ENCODE results near the gene CFAP20DC.
A peak's percentile ranks its signal among the peaks of the same experiment; 100 is the strongest.
"Not testable (repeated sequence)": the region's sequence is repeated elsewhere in the genome, so short reads cannot be mapped to it uniquely, and the experiment has no call there.

CFAP20DC gene

DNA sequence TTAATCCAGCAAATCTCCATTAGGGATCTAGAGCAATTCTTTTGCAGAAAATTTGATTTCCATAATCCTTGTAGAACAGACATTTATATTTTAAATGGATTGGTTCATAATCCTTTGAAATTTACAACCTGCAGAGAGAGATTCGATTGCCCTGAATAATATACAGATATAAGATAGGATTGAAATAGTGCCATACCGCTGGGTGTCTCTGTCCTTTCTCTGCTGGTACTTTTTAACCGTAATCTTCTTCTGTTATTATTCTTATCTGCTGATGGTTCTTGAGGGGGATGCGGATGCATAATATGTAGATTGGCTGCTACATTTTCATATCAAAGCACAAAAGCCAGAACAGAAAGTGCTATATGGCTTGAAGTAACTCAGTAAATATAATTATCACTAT is 182.2 kb downstream of the CFAP20DC start:
- DNase-seq (ENCODE audit: low read depth) = no peak

DNA sequence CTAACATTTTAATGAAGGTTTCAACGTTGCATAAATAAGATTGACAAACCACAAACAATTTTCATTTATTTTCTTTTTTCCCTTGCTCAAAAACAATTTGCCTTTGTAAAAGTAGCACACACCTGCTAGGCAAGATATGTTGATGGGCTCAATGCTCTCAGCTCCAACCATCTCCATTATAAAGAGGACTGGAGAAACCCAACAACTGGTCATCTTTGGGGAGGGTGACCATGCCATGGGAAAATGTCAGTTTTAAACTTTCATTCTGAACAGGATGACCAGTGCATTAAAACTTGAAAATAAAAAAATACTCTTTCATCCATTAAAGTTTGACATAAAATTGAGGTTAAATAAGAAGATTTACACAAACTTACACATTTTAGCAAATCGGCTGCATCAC is 183.7 kb downstream of the CFAP20DC start:
- DNase-seq (ENCODE audit: low read depth) = no peak

- DNase-seq (ENCODE audit: low read depth) = no peak
These were observed 185.3 kb downstream of the CFAP20DC start for GRCh38 chr3:58864480-58864879.

DNA sequence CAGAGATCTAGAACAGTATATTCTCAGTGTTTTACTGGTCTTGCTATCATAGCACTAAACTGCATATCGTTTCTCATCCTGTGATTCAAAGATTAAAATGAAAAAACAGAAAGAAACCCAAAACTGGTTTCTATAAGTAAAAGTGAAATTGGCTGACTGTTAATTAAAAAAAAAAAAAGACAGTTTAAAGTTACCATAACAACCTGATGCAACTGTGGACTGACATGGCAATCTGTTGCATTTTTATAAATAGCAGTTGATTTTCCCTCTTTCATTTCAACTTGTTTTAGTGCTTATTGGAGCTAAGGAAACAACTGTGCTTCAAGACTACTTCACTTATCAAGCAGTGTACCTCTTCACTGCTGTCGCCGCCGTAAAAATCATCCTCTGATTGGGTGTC is 186.6 kb downstream of the CFAP20DC start:
- no peak for DNase-seq (ENCODE audit: low read depth)

DNA sequence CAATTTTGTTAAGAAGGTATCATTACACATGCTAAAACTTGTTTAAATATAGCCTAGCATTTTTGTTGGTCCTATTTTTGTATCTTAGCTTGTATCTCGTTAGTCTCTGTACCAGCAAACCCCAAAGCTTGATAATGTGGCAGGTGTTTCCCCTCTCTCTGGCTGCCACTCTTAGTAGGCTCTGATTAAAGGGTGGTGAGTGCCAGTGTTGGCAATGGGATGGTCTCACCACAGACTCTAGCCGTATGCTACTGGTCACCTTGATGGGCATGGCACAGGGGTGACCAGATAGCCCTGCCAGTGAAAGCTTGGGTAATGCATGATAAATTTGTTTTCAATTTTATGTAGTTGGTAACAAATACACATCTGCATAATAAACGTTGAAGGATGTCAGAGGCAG is 188.3 kb downstream of the CFAP20DC start:
- DNase-seq (ENCODE audit: low read depth) = no peak

GRCh38 chr3:58858126-58858525 is 191.7 kb downstream of the CFAP20DC start:
- DNase-seq (ENCODE audit: low read depth) = no peak

DNA sequence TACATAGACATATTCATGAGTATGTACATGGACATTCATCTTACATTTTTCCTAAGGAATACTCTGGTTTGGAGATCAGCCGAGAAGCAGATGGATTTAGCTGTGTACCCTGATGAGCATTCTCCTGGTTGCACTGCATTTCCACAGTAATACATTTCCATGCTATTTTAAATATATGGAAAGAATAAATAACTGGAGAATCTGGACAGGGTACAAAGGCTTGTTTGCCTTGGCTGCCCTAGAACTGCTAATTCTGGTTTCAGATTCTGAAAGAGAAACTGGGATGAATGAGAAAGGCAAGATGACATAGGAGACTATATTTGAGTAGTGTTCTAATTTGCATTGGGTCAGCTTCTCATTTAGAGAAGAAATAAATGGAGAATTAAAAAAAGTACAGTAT is 192.4 kb downstream of the CFAP20DC start:
- no peak for DNase-seq (ENCODE audit: low read depth)

DNA sequence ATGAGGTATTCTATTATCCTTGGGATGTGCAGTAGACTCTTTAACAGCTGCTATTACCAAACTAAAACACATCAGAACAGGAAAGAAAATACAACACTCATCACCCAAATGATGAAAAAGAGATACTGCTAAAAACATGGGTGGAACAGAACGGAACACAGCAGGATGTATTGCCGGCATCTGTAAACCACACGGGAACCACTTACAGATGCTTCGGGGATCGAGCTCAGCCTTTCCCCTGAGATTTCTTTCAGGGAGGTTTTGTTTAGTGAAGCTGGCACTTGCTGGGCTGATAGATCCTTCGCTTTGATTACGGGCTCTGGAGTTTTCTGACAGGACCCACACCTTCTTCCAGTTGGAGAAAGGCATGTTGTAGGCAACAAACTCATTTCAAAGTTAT is 201.0 kb downstream of the CFAP20DC start:
- no peak for DNase-seq (ENCODE audit: low read depth)

- DNase-seq (ENCODE audit: low read depth) = not testable (repeated sequence)
These were observed 207.6 kb downstream of the CFAP20DC start for GRCh38 chr3:58842050-58842747.

GRCh38 chr3:58840949-58841348 is 208.9 kb downstream of the CFAP20DC start:
- no peak for DNase-seq (ENCODE audit: low read depth)

DNA sequence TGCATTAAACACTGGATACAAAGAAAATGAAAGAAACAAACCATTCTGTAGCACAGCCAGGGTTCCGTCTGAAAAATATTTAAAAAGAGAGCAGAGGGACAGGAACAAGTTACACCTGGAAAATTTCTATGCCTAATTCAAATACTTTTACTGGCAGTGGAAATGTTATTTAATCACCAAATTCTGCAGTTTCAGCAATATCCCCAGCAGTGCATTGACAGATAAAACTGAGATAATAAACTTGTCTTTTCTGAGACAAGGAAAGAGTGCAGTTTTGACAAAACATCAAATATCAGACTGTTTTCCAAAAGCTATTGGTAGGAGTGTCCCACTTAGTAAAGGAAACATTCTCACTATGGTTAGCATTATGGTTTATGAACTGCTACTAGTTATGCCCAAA is 209.9 kb downstream of the CFAP20DC start:
- no peak for DNase-seq (ENCODE audit: low read depth)

GRCh38 chr3:58839187-58839586 is 210.6 kb downstream of the CFAP20DC start:
- no peak for DNase-seq (ENCODE audit: low read depth)

- DNase-seq (ENCODE audit: low read depth) = no peak
These were observed 212.0 kb downstream of the CFAP20DC start for GRCh38 chr3:58837856-58838255.

DNA sequence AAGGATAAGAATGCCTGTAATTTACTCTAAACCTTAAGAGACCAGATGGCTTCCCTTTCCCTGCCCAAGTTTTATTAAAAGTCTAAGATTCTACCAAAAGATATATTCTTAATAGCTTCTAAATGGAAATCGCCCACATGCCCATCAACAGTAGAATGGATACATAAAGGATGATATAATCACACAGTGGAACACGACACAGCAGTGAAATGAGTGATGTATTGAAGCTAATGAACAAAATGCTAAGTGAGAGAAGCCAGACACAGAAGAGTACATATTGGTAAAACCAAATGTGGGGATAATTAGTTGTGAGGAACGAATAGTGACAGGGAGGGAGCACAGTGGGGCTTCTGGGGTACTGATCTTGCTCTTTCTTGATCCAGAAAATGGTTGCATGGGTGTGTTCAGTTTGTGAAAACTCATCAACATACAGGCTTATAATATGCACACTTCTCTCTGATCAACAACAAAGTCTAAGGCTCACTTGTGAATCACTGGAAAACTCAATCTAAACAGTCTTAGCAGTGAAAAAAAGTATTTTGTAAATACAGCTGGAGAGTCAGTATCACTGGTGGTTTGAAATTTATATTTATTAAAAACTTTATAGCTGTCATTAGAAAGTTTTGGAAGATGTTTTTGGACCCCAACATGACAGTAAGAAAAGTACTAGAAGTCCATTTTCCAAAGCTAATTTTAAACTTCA is 212.5 kb downstream of the CFAP20DC start:
- no peak for DNase-seq (ENCODE audit: low read depth)

- DNase-seq (ENCODE audit: low read depth) = peak; percentile 62
These were observed 214.7 kb downstream of the CFAP20DC start for GRCh38 chr3:58835086-58835485.

DNA sequence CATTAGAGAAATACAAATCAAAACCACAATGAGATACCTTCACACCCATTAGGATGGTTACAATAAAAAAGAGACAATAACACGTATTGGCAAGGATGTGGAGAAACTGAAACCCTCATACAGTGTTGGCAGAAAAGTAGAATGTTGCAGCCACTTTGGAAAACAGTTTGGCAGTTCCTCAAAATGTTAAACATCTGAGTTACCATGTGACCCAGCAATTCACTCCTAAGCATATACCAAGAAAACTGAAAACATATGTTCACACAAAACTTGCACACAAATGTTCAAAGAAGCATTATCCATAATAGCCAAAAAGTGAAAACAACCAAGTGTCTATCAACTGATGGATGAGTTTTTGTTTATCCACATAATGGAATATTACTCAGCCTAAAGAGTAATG is 216.3 kb downstream of the CFAP20DC start:
- no peak for DNase-seq (ENCODE audit: low read depth)

DNA sequence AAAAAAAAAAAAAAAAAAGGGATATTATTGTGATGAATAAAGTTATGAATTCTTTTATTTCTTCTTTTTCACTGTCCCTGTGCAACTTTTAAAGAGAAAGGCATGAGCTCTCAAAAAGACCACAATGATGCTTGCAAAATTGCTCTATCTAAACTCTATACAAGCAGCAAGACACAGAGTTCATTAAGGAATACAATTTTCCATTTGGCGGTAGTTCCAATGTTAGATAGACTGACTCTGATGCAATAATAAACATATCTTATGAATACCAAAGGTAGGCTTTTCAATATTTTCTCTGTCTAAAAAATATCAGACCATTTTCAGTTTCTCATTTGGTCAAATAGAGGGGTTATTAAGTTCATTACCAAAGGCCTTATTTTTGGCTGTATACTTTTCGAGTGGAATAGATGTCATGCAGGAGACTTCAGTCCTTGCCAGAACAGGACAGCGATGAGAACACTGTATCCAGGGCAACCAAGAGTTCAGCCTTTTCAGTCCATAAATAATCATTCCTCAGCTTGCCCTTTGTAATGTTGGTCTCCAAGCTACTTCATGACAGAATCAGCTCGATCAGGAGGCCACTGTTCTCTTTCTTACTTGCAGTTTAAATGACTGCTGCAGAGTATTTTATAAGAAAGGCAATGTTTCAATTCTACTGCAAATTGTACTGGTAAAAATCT is 220.4 kb downstream of the CFAP20DC start:
- DNase-seq (ENCODE audit: low read depth) = peak; percentile 2

GRCh38 chr3:58824777-58825176 is 225.0 kb downstream of the CFAP20DC start:
- no peak for DNase-seq (ENCODE audit: low read depth)

DNA sequence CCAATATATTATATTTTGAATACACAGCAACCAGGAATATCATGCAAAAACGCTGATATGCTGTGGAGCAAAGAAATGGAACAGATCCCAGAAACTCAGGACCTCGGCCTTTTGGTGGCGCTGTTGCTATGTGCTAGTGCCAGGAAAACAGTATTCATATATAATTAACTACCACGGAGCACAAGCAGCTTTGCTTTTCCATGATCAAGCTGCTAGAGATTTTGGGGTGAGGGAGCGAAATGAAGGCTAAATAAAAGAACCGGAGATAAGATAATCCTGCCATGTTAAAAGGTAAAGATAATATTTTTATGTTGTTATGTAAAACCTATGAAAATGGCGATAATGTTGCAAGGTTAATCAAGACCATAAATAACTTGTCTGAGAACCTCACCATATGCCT is 225.5 kb downstream of the CFAP20DC start:
- peak; percentile 71 for DNase-seq (ENCODE audit: low read depth)

DNA sequence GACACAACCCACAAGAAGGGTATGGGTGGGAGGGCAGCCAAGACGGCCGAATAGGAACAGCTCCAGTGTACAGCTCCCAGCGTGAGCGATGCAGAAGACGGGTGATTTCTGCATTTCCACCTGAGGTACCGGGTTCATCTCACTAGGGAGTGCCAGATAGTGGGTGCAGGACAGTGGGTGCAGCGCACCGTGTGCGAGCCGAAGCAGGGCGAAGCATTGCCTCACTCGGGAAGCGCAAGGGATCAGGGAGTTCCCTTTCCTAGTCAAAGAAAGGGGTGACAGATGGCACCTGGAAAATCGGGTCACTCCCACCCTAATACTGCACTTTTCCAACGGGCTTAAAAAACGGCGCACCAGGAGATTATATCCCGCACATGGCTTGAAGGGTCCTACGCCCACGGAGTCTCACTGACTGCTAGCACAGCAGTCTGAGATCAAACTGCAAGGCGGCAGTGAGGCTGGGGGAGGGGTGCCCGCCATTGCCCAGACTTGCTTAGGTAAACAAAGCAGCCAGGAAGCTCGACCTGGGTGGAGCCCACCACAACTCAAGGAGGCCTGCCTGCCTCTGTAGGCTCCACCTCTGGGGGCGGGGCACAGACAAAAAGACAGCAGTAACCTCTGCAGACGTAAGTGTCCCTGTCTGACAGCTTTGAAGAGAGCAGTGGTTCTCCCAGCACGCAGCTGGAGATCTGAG is 243.1 kb downstream of the CFAP20DC start:
- DNase-seq (ENCODE audit: low read depth) = not testable (repeated sequence)

DNA sequence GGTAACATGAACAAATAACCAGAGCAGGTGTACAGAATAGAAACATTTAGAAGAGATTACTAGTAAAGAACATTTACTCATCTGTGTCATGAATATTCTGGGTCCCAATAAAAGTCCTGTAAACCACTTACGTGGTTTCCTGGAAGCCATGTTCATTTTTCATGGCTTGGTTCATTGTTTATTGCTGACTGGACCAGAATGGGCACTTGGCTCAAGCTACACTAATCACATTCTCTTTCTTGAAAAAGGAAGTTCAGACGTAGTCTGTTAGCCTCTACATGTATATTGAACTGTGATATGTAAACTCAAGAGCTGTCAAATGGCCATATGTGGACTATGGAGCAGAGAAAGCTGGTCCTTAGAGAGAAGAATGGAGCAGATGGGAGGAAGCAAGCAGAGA is 244.9 kb downstream of the CFAP20DC start:
- DNase-seq (ENCODE audit: low read depth) = no peak

GRCh38 chr3:58801541-58801940 is 248.3 kb downstream of the CFAP20DC start:
- no peak for DNase-seq (ENCODE audit: low read depth)

GRCh38 chr3:58800940-58801339 is 248.9 kb downstream of the CFAP20DC start:
- DNase-seq (ENCODE audit: low read depth) = peak; percentile 1

All from iris pigment epithelial cell (primary cell).